Brain microvascular endothelial cell (primary cell): ENCODE results near the gene SIPA1L3.

Source experiments
- DNase-seq: peaks from one replicate; pipeline ENCODE4 v3.0.0-alpha.2; 2020
- H3K27ac ChIP-seq: fragments of 250-450 bp; sonication (Bioruptor Pico); 2 replicates; pipeline ENCODE4 v1.5.1; 2020; ENCODE audit warnings: mild to moderate bottlenecking, moderate library complexity
- H3K27me3 ChIP-seq: fragments of 250-450 bp; sonication (Bioruptor Pico); replicated peaks from 2 replicates; pipeline ENCODE4 v1.5.1; 2020; ENCODE audit warnings: mild to moderate bottlenecking
- H3K36me3 ChIP-seq: fragments of 250-450 bp; sonication (Bioruptor Pico); replicated peaks from 2 replicates; pipeline ENCODE4 v1.5.1; 2020; ENCODE audit warnings: mild to moderate bottlenecking
- H3K4me3 ChIP-seq: 2 replicates; pipeline ENCODE4 v1.5.1; 2011; ENCODE audit warnings: low read depth, mild to moderate bottlenecking, control low read depth, low read length, moderate library complexity
- in situ Hi-C: cut with HindIII; loops from 2 replicates; pipeline ENCODE4 v1.10.0; 2017; ENCODE audit warnings: low sequenced_read_pairs, low pct_ligation_motif_present
- TF ChIP-seq, protein P1 (sequence below): IDR thresholded peaks from 2 replicates; pipeline ENCODE4 v1.5.1; 2011; ENCODE audit warnings: low read depth, mild to moderate bottlenecking, moderate library complexity, low read length, control low read depth, inconsistent platforms; ENCODE audit errors: missing control alignments

Gene SIPA1L3

DNA sequence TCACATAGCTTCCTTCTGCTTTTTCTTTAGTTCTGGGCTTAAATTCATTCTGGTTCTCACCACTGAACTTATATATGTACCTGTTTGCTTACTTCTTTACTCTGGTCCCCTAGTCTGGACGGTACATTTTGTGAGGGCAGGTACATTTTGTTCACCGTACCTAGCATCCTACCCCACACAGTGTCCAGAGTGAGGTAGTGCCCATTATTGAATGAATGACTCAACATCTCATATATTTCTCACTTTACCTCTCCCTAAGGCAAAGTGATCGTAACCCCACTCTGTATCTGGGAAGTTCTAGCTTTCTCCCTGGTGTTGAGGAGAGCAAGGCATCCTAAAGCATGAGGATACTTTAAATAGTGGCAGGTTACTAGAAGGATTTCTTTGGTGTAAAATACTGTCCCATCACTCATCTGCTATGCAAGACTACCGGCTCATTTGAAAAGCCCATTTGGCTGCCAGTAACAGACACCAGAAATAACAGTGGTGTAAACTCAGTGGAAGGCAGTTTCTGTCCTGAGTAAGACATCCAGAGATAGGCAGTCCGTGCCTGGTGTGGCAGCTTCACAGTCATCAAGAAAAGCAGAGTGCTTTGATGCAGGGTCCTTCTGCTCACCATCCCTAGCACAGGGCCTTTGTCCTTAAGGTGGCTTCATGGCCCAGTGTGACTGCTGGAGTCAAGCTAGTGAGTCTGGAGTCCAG is 111.8 kb downstream of the SIPA1L3 start:
- no peak for DNase-seq
- no peaks in the 10 kb centered on the region for H3K36me3 ChIP-seq
- H3K27me3 ChIP-seq, result no peaks in the 10 kb centered on the region
- H3K27ac ChIP-seq, result no peak overlapping the region
- H3K4me3 ChIP-seq, result no peak overlapping the region
- TF ChIP-seq, protein P1, sequence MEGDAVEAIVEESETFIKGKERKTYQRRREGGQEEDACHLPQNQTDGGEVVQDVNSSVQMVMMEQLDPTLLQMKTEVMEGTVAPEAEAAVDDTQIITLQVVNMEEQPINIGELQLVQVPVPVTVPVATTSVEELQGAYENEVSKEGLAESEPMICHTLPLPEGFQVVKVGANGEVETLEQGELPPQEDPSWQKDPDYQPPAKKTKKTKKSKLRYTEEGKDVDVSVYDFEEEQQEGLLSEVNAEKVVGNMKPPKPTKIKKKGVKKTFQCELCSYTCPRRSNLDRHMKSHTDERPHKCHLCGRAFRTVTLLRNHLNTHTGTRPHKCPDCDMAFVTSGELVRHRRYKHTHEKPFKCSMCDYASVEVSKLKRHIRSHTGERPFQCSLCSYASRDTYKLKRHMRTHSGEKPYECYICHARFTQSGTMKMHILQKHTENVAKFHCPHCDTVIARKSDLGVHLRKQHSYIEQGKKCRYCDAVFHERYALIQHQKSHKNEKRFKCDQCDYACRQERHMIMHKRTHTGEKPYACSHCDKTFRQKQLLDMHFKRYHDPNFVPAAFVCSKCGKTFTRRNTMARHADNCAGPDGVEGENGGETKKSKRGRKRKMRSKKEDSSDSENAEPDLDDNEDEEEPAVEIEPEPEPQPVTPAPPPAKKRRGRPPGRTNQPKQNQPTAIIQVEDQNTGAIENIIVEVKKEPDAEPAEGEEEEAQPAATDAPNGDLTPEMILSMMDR, result no peak
- in situ Hi-C loops, result no loop called here

DNA sequence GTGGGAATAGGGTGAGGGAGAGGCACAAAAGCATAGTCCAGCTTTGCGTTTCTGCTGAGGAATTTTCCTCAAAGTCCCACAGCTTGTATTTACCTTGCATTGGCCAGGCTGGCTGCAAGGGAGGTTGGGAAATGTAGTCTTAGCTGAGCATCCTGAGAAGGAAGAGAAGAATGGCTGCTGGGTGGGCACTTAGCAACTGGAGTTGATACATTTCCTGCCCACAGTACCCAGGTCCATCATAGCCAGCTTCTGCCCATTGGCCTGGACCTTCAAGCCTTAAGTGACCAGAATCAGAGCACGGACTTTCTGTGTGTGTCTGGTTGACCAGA is 112.4 kb downstream of the SIPA1L3 start:
- TF ChIP-seq, protein P1, result no peak
- H3K27ac ChIP-seq, result no peak overlapping the region

DNA sequence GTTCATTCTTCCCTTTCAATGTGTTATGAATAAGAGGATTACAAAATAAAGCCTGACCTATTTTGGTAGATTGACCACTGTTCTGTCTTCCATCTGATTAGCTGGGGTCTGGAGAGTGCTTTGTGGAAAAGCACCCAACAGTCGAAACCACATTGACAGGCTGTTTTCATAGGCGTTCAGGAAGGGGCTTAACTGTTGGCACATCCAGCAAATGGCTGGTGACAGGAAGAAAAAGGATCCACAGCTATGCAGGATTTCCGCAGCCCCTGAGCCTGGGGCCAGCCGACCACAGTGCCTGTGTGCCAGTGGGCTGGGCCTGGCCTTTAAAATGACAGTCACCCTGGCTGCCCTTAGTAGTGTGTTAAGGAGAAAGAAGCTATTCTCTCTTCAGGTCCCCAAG is 113.3 kb downstream of the SIPA1L3 start:
- in situ Hi-C loops, result no loop called here
- H3K27ac ChIP-seq, result no peak overlapping the region
- TF ChIP-seq, protein P1, result no peak

More for the DNA sequence above, 112.4 kb downstream of the SIPA1L3 start:
- DNase-seq, result no peak
- H3K27me3 ChIP-seq, result no peaks in the 10 kb centered on the region
- no peak overlapping the region for H3K4me3 ChIP-seq
- in situ Hi-C loops, result no loop called here
- H3K36me3 ChIP-seq, result no peaks in the 10 kb centered on the region

DNA sequence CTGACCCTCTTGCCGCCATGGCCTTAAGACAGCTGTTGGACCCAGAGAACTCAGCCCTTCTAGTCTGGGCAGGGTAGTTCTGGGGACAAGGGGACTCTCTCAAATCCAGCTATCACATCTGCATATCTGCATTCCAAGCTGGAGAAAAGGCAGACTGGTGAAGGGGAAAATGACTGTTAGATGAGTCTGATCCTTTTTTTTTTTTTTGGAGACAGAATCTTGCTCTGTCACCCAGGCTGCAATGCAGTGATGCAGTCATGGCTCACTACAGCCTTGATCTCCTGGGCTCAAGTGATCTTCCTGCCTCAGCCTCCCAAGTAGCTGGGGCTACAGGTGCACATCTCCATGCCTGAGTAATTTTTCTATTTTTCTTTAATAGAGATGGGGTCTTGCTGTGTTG is 114.3 kb downstream of the SIPA1L3 start:
- in situ Hi-C loops, result no loop called here
- H3K27ac ChIP-seq, result no peak overlapping the region
- TF ChIP-seq, protein P1, result no peak
- no peaks in the 10 kb centered on the region for H3K27me3 ChIP-seq
- no peaks in the 10 kb centered on the region for H3K36me3 ChIP-seq
- no peak overlapping the region for H3K4me3 ChIP-seq
- no peak for DNase-seq

More for the DNA sequence above, 113.3 kb downstream of the SIPA1L3 start:
- H3K27me3 ChIP-seq, result no peaks in the 10 kb centered on the region
- DNase-seq, result no peak
- no peak overlapping the region for H3K4me3 ChIP-seq
- H3K36me3 ChIP-seq, result no peaks in the 10 kb centered on the region

DNA sequence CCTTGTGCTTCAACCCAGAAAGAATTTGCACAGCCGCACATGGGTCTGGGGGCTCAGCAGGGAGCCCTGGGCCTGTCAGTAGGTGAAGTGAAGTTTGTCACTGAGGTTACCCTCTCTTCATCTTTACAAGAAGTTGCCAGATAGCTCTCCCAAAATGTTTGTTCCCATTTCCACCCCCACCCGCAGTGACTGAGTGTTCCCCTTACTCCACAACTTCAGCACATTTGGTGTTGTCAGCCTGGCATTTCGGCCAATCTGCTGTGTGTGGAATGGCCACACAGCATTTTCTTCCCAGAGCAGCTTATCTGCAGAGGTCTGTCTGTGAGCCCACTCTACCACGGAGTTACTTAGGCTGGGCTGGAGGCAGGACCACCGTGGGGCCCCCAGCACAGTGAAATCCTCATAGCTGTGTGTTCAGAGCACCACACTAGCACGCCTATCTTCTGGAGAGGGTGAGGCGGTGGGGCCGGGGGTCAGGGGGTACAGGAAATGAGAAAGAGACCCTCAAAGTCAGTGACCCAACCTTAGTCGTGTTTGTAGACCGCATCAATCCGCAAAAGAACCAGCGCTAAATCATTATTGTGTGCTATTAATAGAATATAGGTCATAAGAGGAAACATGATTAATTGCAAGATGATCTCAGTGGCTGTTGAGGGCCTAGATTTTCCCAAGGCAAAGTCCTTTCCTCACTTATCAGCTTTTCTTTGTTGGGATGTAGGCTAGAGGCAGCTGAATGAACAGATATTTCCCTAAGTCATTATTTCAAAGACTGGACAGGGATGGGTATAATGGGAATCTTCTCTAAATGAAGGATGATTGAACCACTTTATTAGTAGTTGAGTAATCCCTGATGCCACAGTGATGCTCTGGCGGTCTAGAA is 116.0 kb downstream of the SIPA1L3 start:
- Histone ChIP-seq H3K4me3 (no peak overlapping the region), H3K36me3 (no peaks in the 10 kb centered on the region), H3K27ac (peak overlapping the region; percentile 86), H3K27me3 (no peaks in the 10 kb centered on the region)
- in situ Hi-C loops, result no loop called here
- TF ChIP-seq, protein P1, result no peak
- DNase-seq, result peak; percentile 66
